A673 (cell line): ENCODE results near the gene GRIK4.

ENCODE experiments used
- CTCF ChIP-seq: fragments of 300-800, 200-600 bp; sonication (generic); conservative IDR thresholded peaks from 2 replicates; pipeline ENCODE4 v1.5.1; 2017; ENCODE audit warnings: low read depth, mild to moderate bottlenecking, antibody characterized with exemption, low read length, moderate library complexity, mixed read lengths
- EZH2 ChIP-seq: fragments of 200-600 bp; sonication (generic); IDR thresholded peaks from 2 replicates; pipeline ENCODE4 v1.6.1; 2017; ENCODE audit warnings: borderline replicate concordance, low read depth, mild to moderate bottlenecking, mixed read lengths, antibody characterized with exemption, low read length; ENCODE audit not compliant: poor library complexity, severe bottlenecking

- TF ChIP-seq CTCF (no peak), EZH2 (no peak)
These were observed 408.0 kb downstream of the GRIK4 start for GRCh38 chr11:120919566-120919965.
